Kidney (tissue), 14 donors: ENCODE results near the gene TP53BP2. TPM values are rescaled to one million over a fixed set of nuclear protein-coding genes. Genes with fewer than 3 reads are reported as not detected.

Experiments
- DNase-seq, 5 donors: peaks; one replicate each; pipeline ENCODE4 v3.0.0-alpha.2; 2013 to 2020
- FAIRE-seq: peaks from 2 replicates; lab custom pipeline; 2012; peaks lifted over from hg19 to GRCh38; lab: Jason Lieb, UNC
- H3K27ac ChIP-seq, 2 donors: one replicate each; pipeline ENCODE4 v1.7.0; 2013; ENCODE audit warnings: low read depth in 2 of 2, low read length in 2 of 2, inconsistent platforms in 1 of 2
- H3K27me3 ChIP-seq: one replicate; pipeline ENCODE4 v1.7.1; 2013; ENCODE audit warnings: low read length, inconsistent platforms; ENCODE audit not compliant: control insufficient read depth, insufficient read depth
- H3K36me3 ChIP-seq, 3 donors: one replicate each; pipeline versions ENCODE4 v1.7.0 to v1.7.1; 2013; ENCODE audit warnings: low read length in 3 of 3, control low read depth in 1 of 3, inconsistent platforms in 1 of 3; ENCODE audit not compliant: insufficient read depth in 3 of 3, control insufficient read depth in 2 of 3
- H3K4me1 ChIP-seq, 3 donors: one replicate each; pipeline versions ENCODE4 v1.7.0 to v1.7.1; 2013; ENCODE audit warnings: low read length in 3 of 3, inconsistent platforms in 1 of 3, low read depth in 1 of 3; ENCODE audit not compliant: control insufficient read depth in 2 of 3, insufficient read depth in 2 of 3
- H3K4me3 ChIP-seq, 3 donors: one replicate each; pipeline versions ENCODE4 v1.7.0 to v1.8.1; 2013; ENCODE audit warnings: low read length in 3 of 3, control low read depth in 1 of 3, inconsistent platforms in 1 of 3
- H3K9ac ChIP-seq, 3 donors: one replicate each; pipeline versions ENCODE4 v1.7.0 to v1.7.1; 2013; ENCODE audit warnings: low read length in 3 of 3, control low read depth in 1 of 3, inconsistent platforms in 1 of 3
- H3K9me3 ChIP-seq, 3 donors: one replicate each; pipeline versions ENCODE4 v1.7.0 to v1.7.1; 2013; ENCODE audit warnings: low read length in 3 of 3, control low read depth in 1 of 3, inconsistent platforms in 1 of 3; ENCODE audit not compliant: control insufficient read depth in 2 of 3, insufficient read depth in 1 of 3
- intact Hi-C: fragments of 100-400 bp; cut with DNase I; formaldehyde crosslinking; loops from one replicate; pipeline ENCODE4 v1.11.1; 2022
- polyA plus RNA-seq: library from polyadenylated mRNA; stranded (reverse); fragments of 350-450 nt; fragmentation: Illumina TruSeq; extraction: RNeasy Lipid Tissue Mini Kit (QIAGEN cat#74804); gene quantifications from one replicate; pipeline ENCODE4 v1.2.3, GENCODE V29; 2014; ENCODE audit warnings: low read depth, low replicate concordance; ENCODE audit not compliant: insufficient read depth
- total RNA-seq: library from RNA; stranded (reverse); fragmentation: NEBNext Ultra II Directional; extraction: Animal tissue kit (Norgen Biotek cat#: 25700); gene quantifications from one replicate; pipeline ENCODE4 v1.2.1, GENCODE V29; 2021
- TF ChIP-seq, protein P1 (sequence below): IDR thresholded peaks from 3 replicates; pipeline ENCODE4 v1.5.1; 2012; ENCODE audit warnings: mild to moderate bottlenecking, moderate library complexity, borderline replicate concordance; ENCODE audit not compliant: insufficient read depth; ENCODE audit errors: extremely low read depth
- donor health status: control.
- donor health status: control.
- donor health status: control.
- donor health status: control.
- donor health status: control.
- donor health status: DM: yes; HTN: yes; CAD: no.
- donor health status: Normal renal cell carcinoma (clear cell type).

TP53BP2 gene
- total and polyA plus RNA-seq, 2 donors from 2014 or later: 10.3 to 45.9 TPM

DNA sequence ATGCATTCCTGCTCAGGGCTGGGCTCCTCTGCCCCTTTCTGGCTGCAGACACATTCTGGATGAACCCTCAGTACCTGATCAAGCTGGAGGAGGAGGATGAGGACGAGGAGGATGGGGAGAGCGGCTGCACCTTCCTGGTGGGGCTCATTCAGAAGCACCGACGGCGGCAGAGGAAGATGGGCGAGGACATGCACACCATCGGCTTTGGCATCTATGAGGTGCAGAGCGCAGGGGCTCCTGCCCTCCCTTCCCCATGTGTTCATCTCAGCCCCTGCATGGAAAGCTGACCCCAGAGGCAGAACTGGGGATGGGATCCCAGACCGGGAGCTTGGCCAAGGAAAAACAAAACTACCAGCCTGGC, 90.3 kb downstream of the TP53BP2 start:
- Histone ChIP-seq H3K27me3 (no peaks in the 10 kb centered on the region), H3K27ac (no peak overlapping the region), H3K9ac (no peak overlapping the region), H3K9me3 (no peaks in the 10 kb centered on the region), H3K4me3 (no peak overlapping the region), H3K36me3 (peaks cover under 1 to 72% (median 26%) of the 10 kb centered on the region in 3 donors), H3K4me1 (no peaks in the 10 kb centered on the region)
- DNase-seq (no peak), FAIRE-seq (no peak)
- intact Hi-C loops: no loop called here
- TF ChIP-seq, protein P1, sequence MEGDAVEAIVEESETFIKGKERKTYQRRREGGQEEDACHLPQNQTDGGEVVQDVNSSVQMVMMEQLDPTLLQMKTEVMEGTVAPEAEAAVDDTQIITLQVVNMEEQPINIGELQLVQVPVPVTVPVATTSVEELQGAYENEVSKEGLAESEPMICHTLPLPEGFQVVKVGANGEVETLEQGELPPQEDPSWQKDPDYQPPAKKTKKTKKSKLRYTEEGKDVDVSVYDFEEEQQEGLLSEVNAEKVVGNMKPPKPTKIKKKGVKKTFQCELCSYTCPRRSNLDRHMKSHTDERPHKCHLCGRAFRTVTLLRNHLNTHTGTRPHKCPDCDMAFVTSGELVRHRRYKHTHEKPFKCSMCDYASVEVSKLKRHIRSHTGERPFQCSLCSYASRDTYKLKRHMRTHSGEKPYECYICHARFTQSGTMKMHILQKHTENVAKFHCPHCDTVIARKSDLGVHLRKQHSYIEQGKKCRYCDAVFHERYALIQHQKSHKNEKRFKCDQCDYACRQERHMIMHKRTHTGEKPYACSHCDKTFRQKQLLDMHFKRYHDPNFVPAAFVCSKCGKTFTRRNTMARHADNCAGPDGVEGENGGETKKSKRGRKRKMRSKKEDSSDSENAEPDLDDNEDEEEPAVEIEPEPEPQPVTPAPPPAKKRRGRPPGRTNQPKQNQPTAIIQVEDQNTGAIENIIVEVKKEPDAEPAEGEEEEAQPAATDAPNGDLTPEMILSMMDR: no peak

GRCh38 chr1:223754681-223755431, 90.9 kb downstream of the TP53BP2 start:
- DNase-seq (no peak), FAIRE-seq (no peak)
- intact Hi-C loops: no loop called here
- H3K9ac ChIP-seq: no peak overlapping the region
- no peaks in the 10 kb centered on the region for H3K9me3 ChIP-seq
- H3K4me3 ChIP-seq: no peak overlapping the region
- TF ChIP-seq, protein P1: no peak
- H3K27ac ChIP-seq: no peak overlapping the region
- peaks cover 4 to 72% (median 24%) of the 10 kb centered on the region in 3 donors for H3K36me3 ChIP-seq
- no peaks in the 10 kb centered on the region for H3K4me1 ChIP-seq
- no peaks in the 10 kb centered on the region for H3K27me3 ChIP-seq

DNA sequence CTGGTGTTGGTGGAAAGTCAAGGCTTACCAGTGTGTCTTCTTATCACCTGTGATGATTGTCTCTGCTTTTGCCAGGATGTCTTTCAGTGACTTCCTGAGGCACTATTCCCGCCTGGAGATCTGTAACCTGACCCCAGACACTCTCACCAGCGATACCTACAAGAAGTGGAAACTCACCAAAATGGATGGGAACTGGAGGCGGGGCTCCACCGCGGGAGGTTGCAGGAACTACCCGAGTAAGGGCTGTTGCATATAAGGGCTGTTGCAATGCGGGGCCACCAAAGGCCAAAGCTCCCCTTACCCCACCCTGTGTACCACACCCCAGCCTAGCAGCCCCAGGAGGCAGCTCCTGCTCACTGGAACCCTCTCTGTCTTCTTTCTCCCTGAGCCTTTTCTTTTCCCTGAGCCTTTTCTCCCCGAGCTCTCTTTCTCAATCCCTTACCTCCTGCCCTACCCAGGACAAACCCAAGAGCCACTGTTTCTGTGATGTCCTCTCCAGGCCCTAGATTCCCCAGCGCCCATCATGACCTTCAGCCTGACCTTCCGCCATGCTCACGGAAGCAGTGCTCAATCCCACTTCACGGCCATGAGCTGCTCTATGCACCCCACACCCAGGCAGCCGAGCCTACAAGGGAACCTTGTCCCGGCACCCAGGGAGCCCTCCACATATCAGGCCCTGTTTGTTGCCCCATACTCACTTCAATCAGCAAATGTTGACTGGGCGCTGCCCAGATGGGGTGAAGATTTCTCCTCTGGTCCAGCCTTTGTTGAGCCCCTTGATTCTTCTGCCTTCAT, 92.8 kb downstream of the TP53BP2 start:
- Histone ChIP-seq H3K27ac (no peak overlapping the region), H3K9ac (no peak overlapping the region), H3K4me1 (peaks cover 0 to 12% (median 8%) of the 10 kb centered on the region in 3 donors), H3K9me3 (no peaks in the 10 kb centered on the region), H3K36me3 (peaks cover 4 to 67% (median 21%) of the 10 kb centered on the region in 3 donors), H3K4me3 (no peak overlapping the region), H3K27me3 (no peaks in the 10 kb centered on the region)
- TF ChIP-seq, protein P1: no peak
- intact Hi-C loops: no loop called here
- DNase-seq (no peak), FAIRE-seq (no peak)
